ENCODE measurements around the gene RPTOR.

Gene RPTOR

GRCh38 chr17:80821546-80821945 lies 276.9 kb downstream of the RPTOR start:
- POLR2A ChIA-PET: no interaction called here
- CTCF ChIA-PET: no interaction called here
- TF ChIP-seq SCRT1 (tag by site-specific recombination; IDR thresholded peaks at IDR 0.05; ENCODE audit: borderline replicate concordance) (no peak), ZNF571 (tag by site-specific recombination; IDR thresholded peaks at IDR 0.05) (no peak), ZNF121 (tag by site-specific recombination; IDR thresholded peaks at IDR 0.05) (no peak), KLF16 (tag by site-specific recombination; IDR thresholded peaks at IDR 0.05) (no peak), ZBTB26 (tag by site-specific recombination; optimal IDR thresholded peaks at IDR 0.05) (no peak)
- Histone ChIP-seq H3K4me3 (ENCODE audit: low read depth, low read length) (no peak overlapping the region), H3K36me3 (ENCODE audit: control insufficient read depth in 2 of 2, insufficient read depth in 1 of 2, low read length in 2 of 2) (peaks cover 0 to 21% of the 10 kb centered on the region in 2 experiments; a peak in 1 of 3 replicates), H3K27ac (ENCODE audit: extremely low read depth, low read depth, low read length) (no peak overlapping the region), H3K4me1 (ENCODE audit: control insufficient read depth, insufficient read depth, low read length) (peaks cover 10% of the 10 kb centered on the region), H3K9me3 (ENCODE audit: control insufficient read depth, insufficient read depth, low read depth, low read length) (no peaks in the 10 kb centered on the region)

GRCh38 chr17:80822021-80822699 lies 277.5 kb downstream of the RPTOR start:
- POLR2A ChIA-PET: interaction anchor here (1.4 kb wide), 1 partner anchor 11 kb away, joined by 3 read pairs; no protein-coding TSS in a partner anchor
- CTCF ChIA-PET: no interaction called here
- Histone ChIP-seq H3K36me3 (ENCODE audit: control insufficient read depth in 2 of 2, insufficient read depth in 1 of 2, low read length in 2 of 2) (peaks cover 0 to 27% of the 10 kb centered on the region in 2 experiments; a peak in 1 of 3 replicates), H3K4me1 (ENCODE audit: control insufficient read depth, insufficient read depth, low read length) (peaks cover 10% of the 10 kb centered on the region), H3K27ac (ENCODE audit: extremely low read depth, low read depth, low read length) (no peak overlapping the region), H3K9me3 (ENCODE audit: control insufficient read depth, insufficient read depth, low read depth, low read length) (no peaks in the 10 kb centered on the region), H3K4me3 (ENCODE audit: low read depth, low read length) (no peak overlapping the region)
- TF ChIP-seq ZNF585B (tag by site-specific recombination; IDR thresholded peaks at IDR 0.05) (no peak), WT1 (tag by site-specific recombination; IDR thresholded peaks at IDR 0.05) (no peak), ZNF639 (tag by site-specific recombination; IDR thresholded peaks at IDR 0.05) (no peak), KLF8 (tag by site-specific recombination; IDR thresholded peaks at IDR 0.05) (no peak), KLF1 (tag by site-specific recombination; IDR thresholded peaks at IDR 0.05) (no peak), YY2 (tag by site-specific recombination; IDR thresholded peaks at IDR 0.05) (no peak), ZNF704 (tag by site-specific recombination; IDR thresholded peaks at IDR 0.05) (no peak), ZSCAN4 (tag by site-specific recombination; IDR thresholded peaks at IDR 0.05) (no peak), ZNF548 (tag by site-specific recombination; IDR thresholded peaks at IDR 0.05) (no peak), ZNF560 (tag by site-specific recombination; IDR thresholded peaks at IDR 0.05; ENCODE audit: borderline replicate concordance) (no peak), ZNF837 (tag by site-specific recombination; IDR thresholded peaks at IDR 0.05) (no peak), ZNF394 (tag by site-specific recombination; IDR thresholded peaks at IDR 0.05; ENCODE audit: borderline replicate concordance) (no peak), ZNF391 (tag by site-specific recombination; IDR thresholded peaks at IDR 0.05; ENCODE audit: borderline replicate concordance, low read depth) (no peak), ZBTB17 (tag by site-specific recombination; IDR thresholded peaks at IDR 0.05) (no peak), RBAK (tag by site-specific recombination; IDR thresholded peaks at IDR 0.05) (no peak)
